Measurements from ENCODE around the gene PPP1R17.

The PPP1R17 gene

GRCh38 chr7:31751726-31752125, 64.7 kb downstream of the PPP1R17 start:
- no peak for DNase-seq (ENCODE audit: low spot score)
- no peak overlapping the region for H3K27ac ChIP-seq
- ChIA-PET CTCF (no interaction called here), POLR2A (ENCODE audit: low non-redundant PET) (no interaction called here)
- TF ChIP-seq CTCF (conservative IDR thresholded peaks at IDR 0.05; ENCODE audit: low read depth): no peak

Data from RWPE1 (cell line).